Right atrium auricular region (tissue), 2 donors: ENCODE data around the gene TXNDC17. TPM values are rescaled to one million over a fixed set of nuclear protein-coding genes. Genes with fewer than 3 reads are reported as not detected.
"Not testable (repeated sequence)": the region's sequence is repeated elsewhere in the genome, so short reads cannot be mapped to it uniquely, and the experiment has no call there.

Experiments used
- DNase-seq: peaks from one replicate; pipeline ENCODE4 v3.0.0-alpha.2; 2019; ENCODE audit warnings: low spot score
- H3K27ac ChIP-seq, 2 donors: fragments of 200-600 bp; sonication (generic); 1 replicate in 1 of 2; 2 replicates in 1 of 2; pipeline ENCODE4 v1.5.1; 2016 to 2019
- H3K27me3 ChIP-seq, 2 donors: fragments of 200-600 bp; sonication (generic); one replicate each; pipeline versions ENCODE4 v1.5.1 to v1.6.0; 2017 to 2019
- H3K36me3 ChIP-seq: fragments of 200-600 bp; sonication (generic); one replicate; pipeline ENCODE4 v1.5.1; 2016
- H3K4me1 ChIP-seq, 2 donors: fragments of 200-600 bp; sonication (generic); one replicate each; pipeline versions ENCODE4 v1.5.1 to v1.6.0; 2017 to 2019
- H3K4me3 ChIP-seq, 2 donors: fragments of 200-600 bp; sonication (generic); 1 replicate in 1 of 2; 2 replicates in 1 of 2; pipeline ENCODE4 v1.5.1; 2017 to 2019; ENCODE audit warnings: mild to moderate bottlenecking in 1 of 2, moderate library complexity in 1 of 2
- H3K9me3 ChIP-seq, 2 donors: fragments of 200-600 bp; sonication (generic); one replicate each; pipeline ENCODE4 v1.5.1; 2019
- CTCF ChIP-seq, 2 donors: fragments of 200-600 bp; sonication (generic); IDR thresholded peaks; one replicate each; pipeline ENCODE4 v1.5.1; 2019; ENCODE audit warnings: antibody characterized with exemption in 2 of 2
- microRNA-seq, 2 donors: library from miRNA; unstranded; fragments of <30 nt; microRNA quantifications; one replicate each; pipeline ENCODE4, GENCODE V29; 2016 to 2017; ENCODE audit warnings: borderline number of aligned reads in 2 of 2, borderline replicate concordance in 1 of 2
- total RNA-seq, 2 donors: library from RNA; depleted of rRNA; stranded (reverse); fragments of >200 nt; gene quantifications; one replicate each; pipeline ENCODE4 v1.1.0, GENCODE V29; 2016

The TXNDC17 gene
- total RNA-seq, 2 donors from 2014 or later = 98.0 to 155 TPM

- Histone ChIP-seq H3K27me3 (no peaks in the 10 kb centered on the region), H3K9me3 (no peaks in the 10 kb centered on the region), H3K4me1 (no peaks in the 10 kb centered on the region), H3K27ac (no peak overlapping the region), H3K36me3 (no peaks in the 10 kb centered on the region), H3K4me3 (no peak overlapping the region)
- DNase-seq = no peak
- TF ChIP-seq CTCF (IDR thresholded peaks at IDR 0.05) = no peak
These were observed 49.8 kb downstream of the TXNDC17 start for GRCh38 chr17:6690641-6691040.

- H3K4me1 ChIP-seq = no peaks in the 10 kb centered on the region
- H3K27me3 ChIP-seq = no peaks in the 10 kb centered on the region
- no peaks in the 10 kb centered on the region for H3K9me3 ChIP-seq
- no peak for DNase-seq
- no peak overlapping the region for H3K4me3 ChIP-seq
- TF ChIP-seq CTCF (IDR thresholded peaks at IDR 0.05) = no peak
- H3K27ac ChIP-seq = no peak overlapping the region
- H3K36me3 ChIP-seq = no peaks in the 10 kb centered on the region
These were observed 50.7 kb downstream of the TXNDC17 start for GRCh38 chr17:6691546-6691945.

- H3K4me1 ChIP-seq, H3K9me3 ChIP-seq, DNase-seq, H3K36me3 ChIP-seq, H3K27ac ChIP-seq, H3K4me3 ChIP-seq, H3K27me3 ChIP-seq: not testable (repeated sequence)
These were observed 51.1 kb downstream of the TXNDC17 start for GRCh38 chr17:6691958-6692357.

Small RNA genes within 50 kb of the gene (microRNA-seq; reads per million reads assigned to microRNA genes)
- 0 reads per million in 2 donors for gene MIR4520-1
- 0 reads per million in 2 donors for gene MIR4520-2

Other genes with a start within 250 kb of the TXNDC17 start
- not detected for gene AIPL1, start 205.9 kb upstream of the TXNDC17 start, total RNA-seq
- under 1 TPM in 1 of 2 donors, not detected in 1; 0.93 TPM for gene PIMREG, start 196.6 kb upstream of the TXNDC17 start, total RNA-seq
- gene PITPNM3, start 84.5 kb upstream of the TXNDC17 start, total RNA-seq = 1 to 10 TPM in 1 of 2 donors, under 1 TPM in 1; 0.56 to 1.2 TPM
- 1 to 10 TPM; 5.3 to 8.4 TPM for gene KIAA0753, start 349 bp upstream of the TXNDC17 start, total RNA-seq
- gene MED31, start 10.5 kb downstream of the TXNDC17 start, total RNA-seq = 1 to 10 TPM; 7.0 to 8.2 TPM
- gene C17orf100, start 10.7 kb downstream of the TXNDC17 start, total RNA-seq = under 1 TPM in 1 of 2 donors, not detected in 1; 0.63 TPM
- not detected for gene SLC13A5, start 72.3 kb downstream of the TXNDC17 start, total RNA-seq
- 10 to 100 TPM in 1 of 2 donors, 1 to 10 TPM in 1; 9.4 to 12.8 TPM for gene XAF1, start 115.0 kb downstream of the TXNDC17 start, total RNA-seq
- gene FBXO39, start 135.2 kb downstream of the TXNDC17 start, total RNA-seq = not detected
- gene TEKT1, start 190.7 kb downstream of the TXNDC17 start, total RNA-seq = not detected